HG03432 (cell line): Measurements from ENCODE around the gene TRA2B.

Experiments
- ATAC-seq: cut with Tn5 transposase; IDR thresholded peaks from one replicate; pipeline ENCODE4 v1.9.1; 2021; ENCODE audit warnings: mild to moderate bottlenecking, moderate library complexity; ENCODE audit not compliant: unreplicated experiment

The TRA2B gene

DNA sequence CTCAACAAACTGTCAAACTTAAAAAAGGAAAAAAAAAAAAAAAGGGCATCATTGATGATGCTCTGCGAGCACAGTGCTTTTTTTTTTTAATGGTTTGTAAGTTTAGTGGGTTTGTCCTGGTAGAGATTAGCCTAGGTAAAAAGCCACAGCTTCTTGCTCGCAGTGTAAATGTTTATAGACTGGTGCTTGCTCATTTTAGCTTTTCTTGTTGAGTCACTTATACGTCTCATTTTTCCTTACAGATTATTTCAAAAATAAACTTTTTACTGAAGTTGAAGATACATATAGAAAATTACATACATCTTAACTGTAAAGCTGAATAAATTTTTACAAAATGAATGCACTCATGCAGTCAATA is 16.5 kb upstream of the TRA2B start:
- ATAC-seq: no peak

DNA sequence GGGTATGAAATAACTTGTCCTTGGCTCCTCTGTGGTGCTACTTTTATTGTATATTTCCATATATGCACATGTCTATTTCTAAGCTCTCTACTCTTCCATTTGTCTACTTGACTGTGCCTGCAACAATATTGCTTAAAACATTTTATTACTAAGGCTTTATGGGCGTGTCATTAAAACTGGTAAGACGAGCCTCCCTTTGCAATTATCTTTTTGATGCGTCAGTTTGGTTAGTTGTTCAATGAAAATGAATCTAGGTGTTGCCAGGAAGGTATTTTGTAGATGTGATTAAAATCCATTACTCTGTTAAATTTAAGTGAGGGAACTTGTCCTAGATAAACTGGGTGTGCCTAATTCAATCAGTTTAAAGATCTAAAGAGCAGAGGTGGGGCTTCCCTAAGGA is 12.9 kb upstream of the TRA2B start:
- no peak for ATAC-seq

DNA sequence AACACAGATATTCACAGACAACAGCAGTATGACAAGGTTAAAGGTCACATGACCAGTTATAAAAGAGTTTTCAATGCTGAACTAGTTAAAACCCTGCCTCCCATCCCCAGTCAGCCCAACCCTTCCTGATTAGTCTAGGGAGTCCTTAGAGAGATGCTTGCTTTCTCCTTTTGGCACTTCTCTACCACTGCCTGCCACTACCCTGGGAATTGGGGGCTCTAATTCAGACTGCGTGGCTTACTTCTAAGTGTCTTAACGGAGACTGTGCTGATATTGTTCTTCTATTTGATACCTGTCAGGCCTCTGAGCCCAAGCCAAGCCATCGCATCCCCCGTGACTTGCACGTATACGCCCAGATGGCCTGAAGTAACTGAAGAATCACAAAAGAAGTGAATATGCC is 11.7 kb upstream of the TRA2B start:
- no peak for ATAC-seq

DNA sequence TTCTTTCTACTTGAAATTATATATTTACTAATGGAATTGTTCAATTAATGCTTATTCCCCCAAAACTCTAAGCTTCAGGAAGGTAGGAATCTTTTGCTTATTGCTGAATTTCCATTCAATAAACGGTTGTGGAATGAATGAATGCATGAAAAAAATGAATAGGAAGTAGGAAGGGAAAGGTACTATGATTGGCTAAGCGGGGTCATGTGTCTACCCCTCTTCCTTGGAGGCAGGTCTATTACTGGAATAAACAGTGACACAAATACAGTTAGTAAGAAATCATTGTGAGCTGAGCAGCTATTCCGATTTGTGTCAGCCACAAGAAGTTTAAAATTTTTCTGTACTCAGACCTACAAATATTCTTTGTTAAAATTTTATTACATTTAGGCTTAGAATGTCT is 10.5 kb upstream of the TRA2B start:
- ATAC-seq: no peak

DNA sequence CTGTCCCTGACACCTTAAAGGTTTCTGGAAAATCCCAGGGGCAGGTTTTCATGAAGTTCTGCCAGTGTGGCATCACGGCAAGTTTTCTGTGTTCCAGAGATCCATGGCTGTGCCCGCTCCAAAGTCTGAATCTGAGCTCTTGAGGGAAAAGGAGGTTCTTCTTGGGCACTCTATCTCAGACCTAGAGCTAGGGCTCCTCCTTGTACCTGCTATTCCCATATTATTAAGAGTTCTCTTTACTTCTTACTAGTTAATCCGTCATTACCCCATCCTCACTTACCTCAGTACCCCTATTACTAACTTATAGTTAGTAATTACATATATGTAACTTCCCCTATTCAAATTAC is 5.9 kb upstream of the TRA2B start:
- ATAC-seq: peak; percentile 19

DNA sequence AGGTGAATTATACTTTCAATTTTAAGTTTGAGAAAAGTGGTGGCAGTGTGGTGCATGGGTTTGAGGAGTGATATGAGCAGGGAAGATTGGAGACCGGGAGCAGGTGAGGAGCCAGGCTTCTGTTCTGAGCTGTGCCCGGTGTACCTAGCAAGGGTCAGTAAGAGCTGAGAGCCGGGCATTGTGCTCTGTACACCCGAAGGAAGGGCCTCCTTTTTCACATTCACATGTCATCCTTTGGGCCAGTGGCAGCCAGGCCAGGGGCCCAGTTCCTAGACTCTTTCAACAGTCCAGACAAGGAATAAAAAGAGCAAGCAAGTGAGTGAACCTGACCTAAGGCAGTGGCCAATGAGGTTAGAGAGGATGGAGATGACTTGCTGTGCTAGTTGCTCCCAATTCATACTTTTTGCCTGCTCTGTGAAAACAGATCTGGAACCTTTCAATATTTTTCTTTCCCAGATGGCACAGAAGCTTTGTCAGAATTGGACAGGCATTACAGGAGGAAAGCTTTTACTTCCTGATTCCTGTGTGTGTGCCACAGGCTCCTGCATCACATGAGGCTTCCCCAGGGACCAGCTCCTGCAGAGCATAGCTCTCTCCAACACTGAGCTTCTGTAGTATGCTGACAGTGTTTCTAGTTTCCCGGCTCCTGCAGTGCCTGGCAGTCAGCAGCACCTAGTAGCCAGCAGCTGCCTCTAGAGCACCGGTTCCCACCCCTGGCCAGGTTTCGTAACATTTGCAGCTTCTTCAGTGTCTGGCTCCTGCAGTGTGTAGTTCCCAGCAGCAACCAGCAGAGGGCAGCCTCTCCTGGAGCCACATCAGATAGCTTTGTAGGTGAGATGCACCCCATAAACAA is 5.3 kb upstream of the TRA2B start:
- ATAC-seq: peak; percentile 87

DNA sequence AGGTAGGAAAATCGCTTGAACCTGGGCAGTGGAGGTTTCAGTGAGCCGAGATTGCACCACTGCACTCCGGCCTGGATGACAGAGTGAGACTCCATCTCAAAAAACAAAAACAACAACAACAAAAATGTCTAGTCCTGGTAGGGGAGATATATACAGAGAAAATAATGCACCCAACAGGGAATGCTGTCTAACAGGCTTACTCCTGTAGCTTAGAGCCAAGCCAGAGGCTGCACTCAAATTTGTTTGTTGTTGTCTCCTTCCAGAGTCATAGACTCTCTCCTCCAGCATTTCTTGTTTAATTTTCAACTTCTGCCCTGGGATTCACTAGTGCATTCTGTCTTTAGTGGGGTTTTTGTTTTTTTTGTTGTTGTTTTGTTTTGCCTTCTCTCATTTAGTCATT is 4.6 kb upstream of the TRA2B start:
- no peak for ATAC-seq

DNA sequence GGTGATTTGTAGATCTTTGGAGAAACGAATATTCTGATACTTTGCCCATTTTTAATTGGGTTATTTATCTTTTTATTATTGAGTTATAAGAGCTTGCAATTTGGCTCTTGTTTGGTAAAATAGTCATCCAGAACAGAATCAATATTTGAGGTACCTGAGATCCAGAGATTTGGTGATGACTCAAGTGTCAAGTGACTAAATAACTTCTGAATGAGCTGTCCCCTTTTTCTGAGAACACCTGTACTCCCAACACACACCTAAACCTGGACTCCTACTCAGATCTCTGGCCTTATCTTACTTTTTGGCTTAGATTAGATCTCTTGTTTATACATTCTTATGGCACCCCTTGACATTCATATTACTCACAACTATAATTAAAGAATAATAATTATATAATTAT is 3.1 kb upstream of the TRA2B start:
- ATAC-seq: no peak

DNA sequence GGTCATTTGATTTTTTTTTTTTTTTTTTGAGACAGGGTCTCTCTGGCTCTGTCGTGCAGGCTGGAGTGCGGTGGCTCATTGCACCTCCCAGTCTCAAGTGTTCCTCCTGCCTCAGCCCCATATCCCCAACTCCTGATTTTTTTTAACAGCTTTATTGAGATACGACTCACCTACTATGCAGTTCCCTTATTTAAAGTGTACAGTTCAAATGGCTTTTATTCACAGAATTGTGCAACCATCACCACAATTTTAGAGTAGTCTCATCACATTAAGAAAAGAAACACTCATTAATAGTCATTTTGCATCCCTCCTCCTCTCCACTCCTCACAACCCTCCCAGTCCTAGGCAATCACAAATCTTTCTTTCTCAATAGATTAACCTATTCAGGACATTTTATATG is 1.9 kb upstream of the TRA2B start:
- ATAC-seq: no peak

DNA sequence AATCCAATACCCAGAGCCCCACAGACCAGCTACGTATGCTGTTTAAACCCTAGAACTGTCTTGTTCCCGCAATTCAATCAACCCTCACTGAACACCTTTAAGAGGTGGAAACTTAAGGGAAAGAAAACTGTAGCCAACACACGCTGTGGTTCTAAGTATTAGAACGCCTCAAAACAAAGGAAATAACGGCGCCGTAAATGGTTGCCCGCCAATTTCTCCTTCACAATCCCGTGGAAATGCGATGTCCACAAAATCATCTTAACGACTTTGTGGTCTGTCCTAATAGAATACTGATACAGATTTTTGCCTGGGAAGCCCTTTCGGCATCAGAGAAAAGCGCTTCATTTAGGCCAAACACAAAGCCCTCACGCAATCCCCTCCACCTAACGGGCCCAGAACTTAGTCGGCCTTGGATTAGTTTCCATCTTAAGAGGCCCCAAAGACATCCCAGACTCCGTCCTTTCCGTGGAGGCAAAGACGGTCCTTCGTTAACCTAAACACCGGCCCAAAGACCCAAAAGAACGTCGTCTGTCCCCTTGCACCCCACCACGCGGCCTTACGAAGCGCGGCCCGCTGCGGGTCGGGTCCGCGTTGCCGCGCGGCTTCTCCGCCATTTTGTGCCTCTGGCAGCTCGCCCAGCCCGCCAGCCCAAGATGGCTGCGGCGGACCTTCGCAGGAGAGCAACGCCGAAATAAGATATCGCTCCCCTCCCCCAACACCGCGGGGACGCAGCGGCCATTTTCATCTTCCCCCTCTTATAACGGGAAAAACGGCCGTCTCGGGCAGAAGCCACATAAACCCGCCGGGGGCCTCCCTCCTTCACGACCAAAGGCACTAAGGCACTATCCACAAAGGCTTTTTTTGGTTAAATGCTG is 763 bp downstream of the TRA2B start:
- peak; percentile 55 for ATAC-seq

DNA sequence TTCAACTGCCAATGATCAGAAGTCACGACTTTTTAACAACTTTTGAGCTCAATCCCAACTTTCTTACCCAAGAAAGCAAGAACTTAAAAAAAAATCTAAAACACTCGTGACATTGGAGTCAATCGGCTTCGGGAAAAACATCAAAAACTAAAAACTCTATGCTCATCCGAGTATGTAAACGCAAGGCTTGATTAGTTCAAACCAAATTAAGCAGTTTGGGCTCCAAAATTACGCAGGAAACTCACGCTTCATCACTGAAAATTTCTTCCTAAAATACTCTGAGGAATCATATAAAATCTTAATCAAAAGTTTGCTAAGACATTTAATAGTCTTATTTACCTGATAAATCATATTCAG is 1.6 kb downstream of the TRA2B start:
- no peak for ATAC-seq

DNA sequence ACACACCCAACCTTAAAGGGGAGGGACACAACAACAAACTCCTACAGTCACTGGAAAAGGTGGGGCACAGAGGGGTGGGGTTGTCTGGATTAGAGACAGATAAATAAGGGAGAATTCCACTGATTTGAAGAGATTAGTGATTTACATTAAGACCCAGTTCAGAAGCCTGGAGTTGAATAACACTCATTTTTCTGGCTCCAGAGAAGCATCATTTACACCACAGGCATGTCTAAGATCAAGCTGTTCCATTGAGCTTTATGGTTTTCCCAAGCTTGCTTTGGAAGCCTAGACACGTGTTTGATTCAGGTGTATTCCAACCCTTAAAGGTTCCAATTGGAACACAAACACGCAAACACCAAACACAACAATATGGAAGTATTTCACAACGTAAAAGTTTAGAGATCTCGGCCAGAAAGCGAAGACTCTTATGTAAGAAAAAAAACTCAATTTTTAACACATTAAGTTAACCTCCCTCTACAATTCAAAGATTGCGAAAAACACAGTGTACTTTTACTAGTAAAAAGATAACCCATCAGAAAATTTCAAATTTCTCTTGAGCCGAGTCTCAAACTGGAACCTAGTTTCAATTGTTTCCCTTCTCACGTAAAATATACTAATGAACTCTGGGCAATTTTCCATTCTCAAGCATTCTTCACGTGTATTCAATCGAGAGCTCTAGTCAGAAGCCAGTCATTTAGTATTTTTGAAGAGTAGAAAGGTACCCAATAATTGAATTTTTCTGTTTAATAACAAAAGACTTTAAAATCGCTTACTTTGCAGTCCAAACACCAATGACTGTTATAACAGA is 2.1 kb downstream of the TRA2B start:
- ATAC-seq: no peak

DNA sequence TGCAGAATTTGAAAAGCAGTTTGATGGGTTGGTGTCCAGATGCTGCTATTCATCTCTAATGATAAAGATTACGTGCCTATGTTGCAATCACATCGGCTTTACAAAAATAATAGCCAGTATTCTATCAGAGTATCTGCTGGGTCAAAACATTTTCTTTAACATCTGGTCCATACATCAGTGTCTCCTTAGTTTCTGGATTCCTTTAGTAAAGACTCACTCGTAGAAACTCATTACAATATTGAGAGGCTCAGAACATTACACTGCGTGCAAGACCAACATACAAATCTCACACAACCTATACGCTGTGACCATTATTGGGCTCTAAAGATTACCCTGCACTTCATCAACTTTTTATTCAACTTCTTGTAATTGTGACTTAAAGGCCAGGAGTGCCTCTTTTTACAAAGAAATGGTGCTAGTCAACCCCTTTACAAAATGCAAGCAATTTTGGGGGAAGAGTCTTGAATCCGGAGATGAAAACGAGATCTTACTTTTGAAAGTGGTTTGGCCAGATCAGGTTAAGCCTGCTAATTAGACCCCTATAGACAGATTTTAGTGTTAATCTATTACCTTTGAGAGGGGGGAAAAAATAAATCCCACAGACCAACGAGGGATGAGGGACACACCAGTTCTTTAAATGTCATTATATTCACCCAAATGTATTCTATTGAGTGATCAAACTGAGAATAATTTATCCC is 2.9 kb downstream of the TRA2B start:
- ATAC-seq: no peak

DNA sequence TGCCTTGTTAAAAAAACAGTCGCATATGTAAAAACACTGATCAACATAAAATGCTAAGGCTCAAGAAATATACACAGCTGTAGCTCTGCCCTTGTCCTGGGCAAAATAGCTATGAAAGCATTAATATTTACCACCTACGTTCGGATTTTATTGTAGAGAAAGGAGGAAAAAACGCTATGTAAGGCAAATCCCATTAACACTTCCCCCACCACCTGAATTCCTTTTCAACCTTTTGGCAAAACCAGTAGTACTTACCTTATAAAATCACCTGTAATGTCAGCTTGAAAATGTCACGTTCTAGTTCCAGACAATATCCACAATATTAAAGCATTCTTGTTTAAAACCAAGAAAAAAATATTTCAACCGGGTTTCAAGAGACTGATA is 3.6 kb downstream of the TRA2B start:
- ATAC-seq: no peak

DNA sequence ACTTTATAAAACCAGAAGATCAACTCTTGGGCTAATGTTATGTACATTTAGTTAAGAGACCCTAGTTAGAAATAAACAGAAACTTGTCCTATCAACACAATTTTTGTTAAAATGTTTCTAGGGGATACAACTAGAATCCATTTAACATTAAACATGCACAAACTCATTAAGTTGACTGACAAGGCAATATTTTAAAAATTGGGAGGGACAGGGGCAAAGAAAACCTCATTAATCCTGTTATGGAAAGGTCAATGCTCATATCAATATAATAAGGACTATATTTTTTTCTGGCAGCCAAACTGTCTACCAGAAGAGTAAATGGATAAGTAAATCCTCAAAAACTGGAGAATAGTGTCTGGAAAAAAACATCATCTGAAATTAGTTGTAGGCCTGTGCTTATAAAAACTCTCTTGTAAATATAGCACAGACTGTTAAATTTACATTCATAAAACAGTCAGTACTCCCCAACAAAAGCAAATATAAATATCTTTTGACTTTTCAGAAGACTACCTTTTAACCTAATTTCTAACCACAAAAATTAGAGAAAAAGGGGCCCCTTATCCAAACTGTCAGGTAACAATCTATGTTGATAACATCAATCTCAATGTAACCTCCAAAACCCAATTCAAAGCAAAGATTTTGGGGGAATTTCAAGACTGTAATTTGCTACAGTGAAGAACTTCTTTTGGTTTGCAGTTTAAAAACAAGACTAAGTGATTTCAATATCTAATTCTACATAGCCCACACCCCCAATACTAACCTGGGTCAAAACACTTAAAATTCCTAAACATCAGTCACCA is 4.2 kb downstream of the TRA2B start:
- no peak for ATAC-seq

DNA sequence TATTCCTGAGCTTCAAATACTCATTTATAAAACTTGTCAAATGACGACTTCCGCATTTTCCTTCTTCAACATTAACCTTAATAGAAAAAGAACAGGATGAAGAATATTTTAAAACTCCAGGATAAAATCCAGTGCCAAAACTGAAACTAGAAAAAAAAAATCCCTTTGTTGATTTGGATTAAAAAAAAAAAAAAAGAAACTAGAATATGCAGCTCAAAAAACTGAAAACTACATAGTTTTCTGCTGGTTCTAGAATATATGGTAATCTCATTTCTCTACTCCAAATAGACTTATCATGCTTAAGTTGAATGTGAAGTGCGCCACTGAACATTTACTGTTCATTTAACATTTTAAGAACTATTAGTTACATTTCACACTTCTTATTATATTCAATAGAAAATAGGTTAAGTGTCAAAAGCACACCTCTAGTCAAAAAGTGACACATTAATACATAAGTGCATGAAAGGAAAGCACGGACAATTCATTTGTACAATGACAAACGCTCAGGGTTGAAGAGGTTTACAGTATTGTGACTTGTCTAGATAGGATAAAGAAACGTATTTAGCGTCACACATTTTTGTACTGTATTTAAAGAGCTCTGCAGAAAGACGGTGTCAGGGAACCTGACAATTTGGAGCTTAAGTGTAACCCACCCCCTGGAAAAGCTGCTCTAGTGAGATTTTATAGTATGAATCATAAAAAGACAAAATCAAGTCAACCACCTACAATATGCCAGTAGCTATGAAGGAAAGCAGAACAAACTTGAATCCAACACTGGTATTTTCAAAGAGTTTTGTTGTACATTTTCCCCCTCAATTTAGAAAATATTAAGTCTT is 5.8 kb downstream of the TRA2B start:
- ATAC-seq: no peak

DNA sequence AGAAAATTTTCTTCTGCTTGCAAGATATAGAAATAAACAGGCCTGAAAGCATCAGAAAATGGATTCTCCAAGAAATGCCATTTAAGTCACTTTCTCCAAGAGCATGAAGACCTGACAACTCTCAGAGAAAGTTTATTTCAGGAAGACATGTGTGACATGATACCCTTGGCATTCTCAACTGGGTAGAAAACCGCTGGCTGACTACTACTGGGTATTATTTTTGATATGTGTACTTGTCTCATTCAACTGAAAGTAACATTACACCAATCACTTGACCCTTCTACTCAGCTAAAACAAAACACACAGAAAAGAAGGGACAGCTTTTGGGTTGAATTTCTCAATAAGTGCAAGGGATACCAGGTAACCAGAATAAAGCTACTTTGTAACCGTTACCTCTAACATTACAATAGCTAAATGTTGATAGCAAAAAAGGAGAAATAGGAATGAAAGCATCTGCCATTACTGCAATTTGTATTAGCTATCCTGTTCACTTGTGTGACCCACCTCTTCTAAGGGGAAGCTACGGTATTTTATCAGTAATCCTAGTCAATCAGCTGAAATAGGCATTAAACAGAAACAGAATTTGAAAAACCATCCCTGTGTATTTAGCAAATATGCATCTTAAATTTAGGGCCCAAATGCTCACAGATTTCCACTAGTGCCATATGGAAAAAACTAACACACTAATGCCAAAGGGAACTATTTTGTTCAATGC is 7.3 kb downstream of the TRA2B start:
- no peak for ATAC-seq
